GM12878 (cell line): ENCODE measurements around the gene APH1B. TPM values are rescaled to one million over a fixed set of nuclear protein-coding genes. Genes with fewer than 3 reads are reported as not detected.

Experiments
- ATAC-seq: fragments of 200-7000 bp; cut with Tn5 transposase; 3 replicates; pipeline ENCODE4 v1.9.1; 2020; ENCODE audit warnings: mild to moderate bottlenecking, moderate library complexity
- BruUV-seq: library from RNA; stranded (reverse); fragments of 400-500 nt; replicated peaks from 2 replicates; lab custom pipeline; 2021; lab: Mats Ljungman, UMichigan
- CTCF ChIA-PET: fragments of 300-600 bp; sonication (Branson Sonifier 250); formaldehyde crosslinking; extraction: SDS; loops from one replicate; lab custom pipeline; 2021; ENCODE audit warnings: inconsistent platforms; lab: Yijun Ruan, JAX
- POLR2A ChIA-PET: fragments of 350-600 bp; formaldehyde crosslinking; extraction: SDS; loops from one replicate; lab custom pipeline; 2021; ENCODE audit warnings: inconsistent platforms; lab: Charles Lee
- RAD21 ChIA-PET: fragments of 300-600 bp; sonication (Branson Sonifier 250); formaldehyde crosslinking; loops from one replicate; lab custom pipeline; 2023; ENCODE audit warnings: antibody characterized with exemption; ENCODE audit not compliant: unreplicated experiment; lab: Charles Lee
- SMC1A ChIA-PET: fragments of 300-600 bp; sonication (Branson Sonifier 250); formaldehyde crosslinking; loops from one replicate; lab custom pipeline; 2023; ENCODE audit not compliant: unreplicated experiment, uncharacterized antibody; lab: Charles Lee
- DNase-seq: peaks from one replicate; pipeline ENCODE4 v3.0.0-alpha.2; 2011; ENCODE audit warnings: low read depth, low spot score
- FAIRE-seq: peaks from 3 replicates; lab custom pipeline; 2011; peaks lifted over from hg19 to GRCh38; lab: Jason Lieb, UNC
- H2AFZ ChIP-seq: 2 replicates; pipeline ENCODE4 v1.6.0; 2011; ENCODE audit warnings: low read depth, low read length, control low read depth; ENCODE audit not compliant: control insufficient read depth
- H3K27ac ChIP-seq: 2 replicates; pipeline ENCODE4 v1.5.1; 2011; ENCODE audit warnings: control low read depth; ENCODE audit not compliant: control insufficient read depth, insufficient read depth
- H3K27me3 ChIP-seq, 2 experiments: replicated peaks in 1 of 2; 2 replicates each; pipeline versions ENCODE4 v1.6.0 to v1.6.1; 2011; ENCODE audit warnings: low read length in 1 of 2; ENCODE audit not compliant: control insufficient read depth in 2 of 2, insufficient read depth in 2 of 2
- H3K36me3 ChIP-seq, 2 experiments: 2 replicates each; pipeline ENCODE4 v1.5.1; 2011; ENCODE audit warnings: low read length in 1 of 2; ENCODE audit not compliant: control insufficient read depth in 2 of 2, insufficient read depth in 2 of 2
- H3K4me1 ChIP-seq: 2 replicates; pipeline ENCODE4 v1.6.1; 2011; ENCODE audit warnings: mild to moderate bottlenecking, low read length, moderate library complexity, mixed read lengths; ENCODE audit not compliant: control insufficient read depth, insufficient read depth
- H3K4me2 ChIP-seq: 2 replicates; pipeline ENCODE4 v1.6.0; 2011; ENCODE audit warnings: control low read depth; ENCODE audit not compliant: control insufficient read depth, insufficient read depth
- H3K4me3 ChIP-seq: fragments of 200-600 bp; sonication (generic); 2 replicates; pipeline ENCODE4 v1.5.1; 2016
- H3K79me2 ChIP-seq: 2 replicates; pipeline ENCODE4 v1.6.0; 2011; ENCODE audit warnings: low read length; ENCODE audit not compliant: control insufficient read depth, insufficient read depth
- H3K9ac ChIP-seq: 2 replicates; pipeline ENCODE4 v1.8.0; 2011; ENCODE audit warnings: low read length, control low read depth, mixed read lengths; ENCODE audit not compliant: control insufficient read depth, insufficient read depth
- H3K9me3 ChIP-seq: replicated peaks from 3 replicates; pipeline ENCODE4 v1.5.1; 2011; ENCODE audit warnings: mild to moderate bottlenecking, low read length; ENCODE audit not compliant: control insufficient read depth, insufficient read depth
- H4K20me1 ChIP-seq: 2 replicates; pipeline ENCODE4 v1.6.0; 2011; ENCODE audit not compliant: control insufficient read depth, insufficient read depth
- DPF2 ChIP-seq: fragments of 450-650 bp; IDR thresholded peaks from 2 replicates; pipeline ENCODE4 v1.6.1; 2017; ENCODE audit warnings: mild to moderate bottlenecking
- EZH2 ChIP-seq: IDR thresholded peaks from 2 replicates; pipeline ENCODE4 v1.6.1; 2012; ENCODE audit warnings: low read depth, mild to moderate bottlenecking, control low read depth, inconsistent platforms, low read length, borderline replicate concordance; ENCODE audit not compliant: control insufficient read depth
- FOXK2 ChIP-seq: fragments of 450-650 bp; IDR thresholded peaks from 2 replicates; pipeline ENCODE4 v1.6.1; 2017; ENCODE audit warnings: mild to moderate bottlenecking, moderate library complexity
- SKIL ChIP-seq: fragments of 450-650 bp; IDR thresholded peaks from 2 replicates; pipeline ENCODE4 v1.6.1; 2017; ENCODE audit warnings: mild to moderate bottlenecking, low read depth, inconsistent platforms; ENCODE audit not compliant: poor library complexity, severe bottlenecking
- ZBTB33 ChIP-seq: fragments of 450-650 bp; IDR thresholded peaks from 2 replicates; pipeline ENCODE4 v1.6.1; 2017; ENCODE audit warnings: mild to moderate bottlenecking
- WGBS: methylation state at CpG from one replicate; pipeline ENCODE4 v1.1.6; 2016; ENCODE audit warnings: low lambda C conversion rate; ENCODE audit not compliant: insufficient replicate concordance, insufficient coverage; ENCODE audit errors: missing lambda C conversion rate; 5-methylcytosine and 5-hydroxymethylcytosine counted together
- in situ Hi-C: fragments of 300-500 bp; cut with MboI; formaldehyde crosslinking; loops from 9 replicates; pipeline ENCODE4 v1.14.3; 2018; ENCODE audit warnings: mixed read lengths
- intact Hi-C: fragments of 100-400 bp; cut with micrococcal nuclease; formaldehyde crosslinking; loops from one replicate; pipeline ENCODE4 v1.14.2; 2022; ENCODE audit not compliant: unreplicated experiment
- polyA plus RNA-seq, 11 experiments: library from polyadenylated mRNA; depleted of rRNA in 4 of 11; unstranded in 6 of 11; stranded (reverse) in 5 of 11; fragments of >200 nt; fragmentation: Nextera tagmentation in 4 of 11; fragmentation: Illumina TruSeq in 1 of 11; extraction: Ambion mirVana in 4 of 11; extraction: Trizol in 1 of 11; gene quantifications; 1 replicate in 1 of 11; 2 replicates in 10 of 11; pipeline versions ENCODE4 v1.2.1 to v1.2.3, GENCODE V29; 2011 to 2016; ENCODE audit warnings: inconsistent platforms in 2 of 11, missing spikeins in 2 of 11, low read depth in 1 of 11
- total RNA-seq, 4 experiments: library from RNA; depleted of rRNA in 3 of 4; stranded (reverse); fragments of >200 nt in 3 of 4; fragmentation: Illumina TruSeq in 1 of 4; extraction: Trizol in 1 of 4; gene quantifications; 2 replicates each; pipeline versions ENCODE4 v1.2.1 to v1.2.3, GENCODE V29; 2013 to 2021

The APH1B gene
- total and polyA plus RNA-seq, 10 of the 15 experiments (the other 5 are each of a cell fraction or from before 2014, with no cell fraction given), result 5.0 to 20.8 (median 11.1) TPM

- no peaks in the 10 kb centered on the region for H3K27me3 ChIP-seq
- DNase-seq, result no peak
- RAD21 ChIA-PET, result no interaction called here
- FAIRE-seq, result no peak
- H3K4me3 ChIP-seq, result no peak overlapping the region
- no peak overlapping the region for H3K27ac ChIP-seq
- BruUV-seq, result no TSS peak
- CTCF ChIA-PET, result interaction anchor here (1.0 to 1.9 kb wide), 3 partner anchors 9 to 167 kb away, joined by 3 to 5 read pairs (median 4); no protein-coding TSS in a partner anchor
- no peak overlapping the region for H3K4me2 ChIP-seq
- in situ Hi-C loops, result loop anchor here (25.0 kb wide), 1 partner anchor 287 kb away; the partner anchor contains the start of gene FBXL22
- POLR2A ChIA-PET, result no interaction called here
- TF ChIP-seq ZBTB33, result no peak
- no peak for TF ChIP-seq EZH2
- TF ChIP-seq SKIL, result no peak
- TF ChIP-seq FOXK2, result no peak
- no peak for TF ChIP-seq DPF2
- TF ChIP-seq, all 136 proteins: peak for 0
- Histone ChIP-seq H4K20me1 (no peaks in the 10 kb centered on the region), H3K36me3 (no peaks in the 10 kb centered on the region), H3K4me1 (peaks cover 4% of the 10 kb centered on the region; the same call in 1 of the 2 replicates), H3K9me3 (no peaks in the 10 kb centered on the region), H2AFZ (no peak overlapping the region), H3K79me2 (no peaks in the 10 kb centered on the region), H3K9ac (no peak overlapping the region)
- no peak for ATAC-seq
- SMC1A ChIA-PET, result interaction anchor here (0.8 to 1.8 kb wide), 4 partner anchors 9 to 104 kb away, joined by 3 to 6 read pairs (median 6); no protein-coding TSS in a partner anchor
- intact Hi-C loops, result no loop called here
- WGBS, result 85% methylated on average over 7 of the region's 7 CpGs
Measured at GRCh38 chr15:63299943-63300575, 22.7 kb downstream of the APH1B start.
